GM12873 (cell line): ENCODE measurements around the gene LIMS2.

Experiments
- CTCF ChIP-seq: IDR thresholded peaks from 2 replicates; pipeline ENCODE4 v1.5.1; 2012; ENCODE audit warnings: low read depth, mild to moderate bottlenecking, moderate library complexity, low read length, control low read depth; ENCODE audit not compliant: insufficient read depth; ENCODE audit errors: missing control alignments

The LIMS2 gene

GRCh38 chr2:127688405-127688804, 13.1 kb upstream of the LIMS2 start:
- TF ChIP-seq CTCF: no peak

GRCh38 chr2:127685410-127686080, 10.2 kb upstream of the LIMS2 start:
- no peak for TF ChIP-seq CTCF

GRCh38 chr2:127683757-127684156, 8.4 kb upstream of the LIMS2 start:
- no peak for TF ChIP-seq CTCF

GRCh38 chr2:127683056-127683455, 7.7 kb upstream of the LIMS2 start:
- no peak for TF ChIP-seq CTCF

- TF ChIP-seq CTCF: no peak
Measured at GRCh38 chr2:127681976-127682857, 6.9 kb upstream of the LIMS2 start.

GRCh38 chr2:127681288-127681804, 6.0 kb upstream of the LIMS2 start:
- TF ChIP-seq CTCF: no peak

- TF ChIP-seq CTCF: no peak
Measured at GRCh38 chr2:127680706-127681287, 5.5 kb upstream of the LIMS2 start.
